CD4-positive, alpha-beta T cell treated with Interleukin-2 at 100 ng/mL for 4 hours (primary cell): Measurements from ENCODE around the gene LRSAM1.

Experiments
- DNase-seq: peaks from one replicate; pipeline ENCODE4 v3.0.0-alpha.2; 2020; ENCODE audit warnings: low spot score

Gene LRSAM1

GRCh38 chr9:127535834-127536233 lies 84.5 kb downstream of the LRSAM1 start:
- no peak for DNase-seq

- DNase-seq = no peak
Observed at GRCh38 chr9:127536499-127536898, 85.2 kb downstream of the LRSAM1 start.

GRCh38 chr9:127537014-127537413 lies 85.7 kb downstream of the LRSAM1 start:
- DNase-seq = no peak

DNA sequence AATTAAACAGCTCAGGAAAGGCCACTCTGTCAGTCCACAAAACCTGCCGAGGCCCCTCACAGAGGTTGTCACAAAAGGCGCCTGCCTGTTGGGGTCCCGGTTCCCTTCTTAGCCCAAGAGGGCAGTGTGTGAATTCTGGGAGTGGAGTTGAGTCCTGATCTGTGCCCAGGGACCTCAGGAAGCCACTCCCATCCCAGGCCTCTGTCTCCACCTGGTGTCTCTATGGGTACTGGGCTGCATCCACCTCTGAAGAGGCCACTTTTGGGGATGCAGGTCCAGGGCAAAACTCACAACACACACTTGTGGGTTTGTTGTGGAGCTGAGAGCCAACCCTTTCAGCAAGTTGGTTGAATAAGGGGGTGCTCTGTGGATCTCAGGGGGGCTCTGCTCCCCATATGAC lies 86.5 kb downstream of the LRSAM1 start:
- DNase-seq = no peak

- no peak for DNase-seq
Observed at GRCh38 chr9:127538849-127539258, 87.5 kb downstream of the LRSAM1 start.

DNA sequence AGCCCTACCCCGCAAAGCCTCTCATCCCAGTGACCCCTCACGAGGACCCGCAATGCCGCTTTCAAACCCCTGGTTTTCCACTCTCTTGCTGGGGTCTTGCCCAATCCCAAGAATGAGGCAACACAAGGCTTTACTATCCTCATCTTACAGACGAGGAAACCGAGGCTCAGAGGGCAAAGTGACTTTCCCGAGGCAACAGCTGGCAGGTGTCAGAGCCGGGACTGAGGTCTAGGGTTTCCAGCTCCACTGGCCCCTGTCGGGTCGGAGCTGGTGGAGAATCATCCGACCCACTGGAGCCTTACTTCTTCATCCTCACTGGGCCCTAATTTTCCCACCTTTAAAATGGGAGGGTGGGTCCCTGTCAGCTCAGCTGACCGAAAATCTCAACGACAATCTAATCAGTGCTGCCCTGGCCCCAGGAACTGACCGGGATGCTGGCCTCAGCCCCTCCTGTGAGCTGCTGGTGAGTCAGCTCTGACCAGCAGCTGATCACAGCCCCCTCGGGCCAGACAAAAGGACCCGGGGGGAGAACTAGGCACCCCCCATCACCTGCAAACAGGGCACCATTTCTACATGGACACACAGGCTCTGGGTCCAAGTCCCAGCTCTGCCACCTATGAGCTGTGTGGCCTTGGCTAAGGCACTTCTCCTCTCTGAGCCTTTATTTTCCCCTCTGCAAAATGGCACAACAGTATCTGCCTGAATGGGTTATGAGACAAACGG lies 88.1 kb downstream of the LRSAM1 start:
- DNase-seq = no peak

DNA sequence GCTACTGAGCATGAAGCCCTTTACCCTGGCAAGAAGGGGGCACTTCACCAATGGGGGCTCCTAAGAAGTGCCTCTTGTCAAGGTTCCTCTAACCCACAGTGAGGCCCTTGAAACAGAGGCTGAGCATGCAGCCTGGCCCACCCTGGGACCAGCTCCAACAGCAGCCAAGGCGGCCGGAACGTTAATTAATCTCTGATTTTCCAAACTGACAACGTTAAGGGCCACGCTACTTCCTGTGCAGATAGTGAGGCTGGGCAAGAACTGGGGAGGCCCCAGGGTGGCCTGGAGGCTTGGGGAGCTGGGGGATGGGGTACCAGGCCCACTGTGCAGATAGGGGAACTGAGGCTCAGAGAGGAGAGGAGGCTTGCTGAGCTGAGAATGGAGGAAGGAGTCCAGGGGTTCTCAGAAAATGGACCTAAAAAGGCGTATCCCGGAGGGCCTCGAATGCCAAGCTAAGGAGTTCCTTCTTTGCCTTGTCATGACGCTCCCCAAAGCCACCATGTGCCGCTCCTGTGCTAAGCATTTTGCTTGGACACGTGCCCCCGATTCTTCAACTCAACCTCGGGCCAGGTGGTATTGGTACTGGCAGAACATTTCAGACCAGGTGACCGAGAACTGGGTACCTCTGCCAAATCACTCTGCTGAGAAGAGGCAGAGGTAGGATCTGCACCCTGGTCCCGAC lies 88.8 kb downstream of the LRSAM1 start:
- DNase-seq = no peak

DNA sequence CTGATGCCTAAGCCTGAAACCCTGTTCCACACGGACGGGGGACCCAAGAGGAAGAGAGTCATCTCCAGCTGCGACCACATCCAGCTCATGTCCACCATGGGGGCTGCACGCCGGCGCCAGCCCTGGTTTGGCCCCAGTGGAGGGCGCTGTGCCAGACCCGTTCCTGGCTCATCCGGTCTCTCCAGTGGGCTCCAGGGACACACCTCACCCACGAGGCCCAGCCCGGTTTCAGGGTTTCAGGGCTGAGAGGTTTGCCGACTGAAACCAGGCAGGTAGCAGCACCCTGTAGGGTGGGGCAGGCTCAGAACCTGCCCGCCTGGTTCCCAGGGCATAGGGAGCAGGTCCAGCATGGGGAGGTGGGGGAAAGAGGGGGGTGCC lies 89.3 kb downstream of the LRSAM1 start:
- DNase-seq = no peak

DNA sequence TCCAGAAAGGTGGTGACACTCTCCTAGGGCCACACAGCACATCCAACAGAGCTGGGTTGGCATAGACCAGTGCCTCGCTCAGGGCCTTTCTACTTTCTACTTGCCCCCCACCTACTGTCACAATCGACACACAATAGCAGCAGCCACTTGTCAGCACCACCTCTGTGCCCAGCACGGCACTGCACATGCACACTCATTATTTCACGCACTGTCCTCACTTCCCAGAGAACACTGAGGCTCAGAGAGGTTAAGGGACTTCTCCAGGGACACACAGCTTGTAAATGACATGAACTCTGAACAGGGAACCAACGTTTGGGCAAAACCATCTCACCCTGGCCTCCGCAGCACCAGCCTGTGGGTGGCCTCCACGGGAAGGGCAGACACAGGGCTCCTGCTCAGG lies 89.9 kb downstream of the LRSAM1 start:
- DNase-seq = no peak

DNA sequence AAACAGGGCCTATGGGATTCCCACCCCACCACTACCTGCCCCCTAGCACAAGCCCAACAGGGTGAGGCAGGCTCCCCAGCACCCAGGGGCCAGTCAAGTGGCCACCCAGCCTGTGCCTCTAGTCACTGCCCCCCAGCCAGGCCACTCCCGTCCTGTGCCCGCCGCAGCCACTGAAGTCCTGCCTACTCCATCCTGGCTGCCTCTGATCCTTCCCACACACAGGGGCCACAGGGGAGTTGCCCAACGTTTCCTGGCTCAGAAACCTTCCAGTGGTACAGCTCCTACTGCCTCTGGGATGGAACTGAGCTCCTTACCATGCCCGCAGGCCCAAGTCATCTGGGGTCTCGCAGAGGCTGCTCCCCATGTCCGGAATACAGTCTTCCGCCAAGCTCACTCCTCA lies 90.6 kb downstream of the LRSAM1 start:
- DNase-seq = no peak

DNA sequence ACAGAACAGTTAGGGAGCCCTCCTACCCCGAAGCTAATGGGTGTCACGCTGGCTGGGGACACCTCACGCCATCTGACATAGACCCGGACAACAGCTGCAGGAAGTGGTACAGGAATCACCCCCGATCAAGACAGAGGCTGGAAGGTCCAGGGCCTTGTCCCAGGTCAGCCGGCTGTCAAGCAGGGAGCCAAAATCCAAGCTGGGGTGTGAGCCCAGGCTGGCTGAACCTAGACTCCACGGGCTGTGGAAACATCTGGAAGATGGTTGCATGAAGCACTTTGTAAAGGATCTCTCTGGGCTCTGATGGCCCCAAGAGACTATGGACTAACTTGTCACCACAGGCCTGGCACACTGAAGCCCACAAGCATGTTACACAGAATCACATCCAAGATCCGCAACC lies 91.9 kb downstream of the LRSAM1 start:
- DNase-seq = no peak

DNA sequence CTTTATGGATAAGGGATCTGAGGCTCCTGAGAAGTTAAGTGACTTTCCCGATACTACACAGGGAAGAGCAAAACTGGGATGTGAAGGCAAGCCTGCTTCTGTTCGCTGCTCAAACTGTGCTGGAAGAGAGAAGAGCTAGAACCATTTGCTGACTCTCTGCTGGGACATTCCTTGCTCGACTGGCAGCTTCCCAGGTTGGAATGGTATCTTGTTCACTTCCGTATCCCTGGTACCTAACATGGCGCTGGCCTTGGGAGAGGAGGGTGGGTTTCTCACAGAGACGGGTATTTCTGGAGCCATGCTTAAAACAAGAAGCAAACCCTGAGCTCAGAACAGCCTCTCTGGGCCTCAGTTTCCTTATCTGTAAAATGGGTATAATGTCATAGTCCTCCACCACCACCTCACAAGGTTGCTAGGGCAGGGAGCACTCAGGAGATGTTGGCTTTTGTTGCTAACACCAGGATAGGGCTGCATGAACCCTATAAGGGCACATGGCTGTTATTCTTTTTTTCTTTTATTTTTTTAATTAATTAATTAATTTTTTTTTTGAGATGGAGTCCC lies 92.7 kb downstream of the LRSAM1 start:
- no peak for DNase-seq

GRCh38 chr9:127545196-127546124 lies 94.2 kb downstream of the LRSAM1 start:
- no peak for DNase-seq

GRCh38 chr9:127546125-127546832 lies 95.0 kb downstream of the LRSAM1 start:
- DNase-seq = no peak

- no peak for DNase-seq
Observed at GRCh38 chr9:127548352-127548881, 97.1 kb downstream of the LRSAM1 start.

- no peak for DNase-seq
Observed at GRCh38 chr9:127549218-127549617, 97.9 kb downstream of the LRSAM1 start.

DNA sequence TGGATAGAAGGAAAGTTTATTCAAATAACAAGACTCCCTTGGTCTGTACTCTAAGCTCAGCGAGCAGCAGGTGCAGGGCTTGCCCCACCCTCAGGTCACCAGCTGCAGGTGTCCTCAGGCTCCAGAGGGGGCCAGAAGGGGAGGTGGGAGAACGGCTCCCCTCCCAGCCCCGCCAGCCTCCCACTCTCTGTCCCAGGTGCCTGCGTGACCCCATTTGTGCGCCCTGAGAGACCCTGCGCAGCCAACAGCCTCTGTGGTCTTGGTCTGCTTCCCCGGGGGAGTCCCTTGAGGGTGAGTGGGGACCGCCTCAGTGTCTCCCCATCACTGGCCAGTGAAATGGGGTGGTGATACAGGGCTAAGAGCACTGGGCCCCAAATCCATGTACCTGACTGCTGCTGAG lies 98.4 kb downstream of the LRSAM1 start:
- no peak for DNase-seq

- DNase-seq = no peak
Observed at GRCh38 chr9:127550282-127550681, 99.0 kb downstream of the LRSAM1 start.

- DNase-seq = no peak
Observed at GRCh38 chr9:127550751-127551150, 99.4 kb downstream of the LRSAM1 start.
